ENCODE data around the gene SSBP3.

The SSBP3 gene

GRCh38 chr1:54364582-54364981 lies 41.6 kb downstream of the SSBP3 start:
- DNase-seq = no peak
- H3K27ac ChIP-seq = no peak overlapping the region
- no peaks in the 10 kb centered on the region for H3K9me3 ChIP-seq
- TF ChIP-seq CTCF (IDR thresholded peaks at IDR 0.05) = no peak
- peaks cover 0 to 4% (median 0%) of the 10 kb centered on the region in 3 donors for H3K36me3 ChIP-seq
- no peak overlapping the region for H3K4me3 ChIP-seq
- peaks cover 0 to 35% (median 18%) of the 10 kb centered on the region in 4 donors for H3K4me1 ChIP-seq
- intact Hi-C loops (cut with DNase I; ENCODE audit: low total_unique reads) = no loop called here
- H3K27me3 ChIP-seq = no peaks in the 10 kb centered on the region

- DNase-seq = no peak
- H3K27me3 ChIP-seq = no peaks in the 10 kb centered on the region
- no peaks in the 10 kb centered on the region for H3K9me3 ChIP-seq
- H3K4me1 ChIP-seq = peaks cover 0 to 38% (median 22%) of the 10 kb centered on the region in 4 donors
- H3K36me3 ChIP-seq = peaks cover 0 to 4% (median 0%) of the 10 kb centered on the region in 3 donors
- intact Hi-C loops (cut with DNase I; ENCODE audit: low total_unique reads) = no loop called here
- H3K4me3 ChIP-seq = no peak overlapping the region
- no peak overlapping the region for H3K27ac ChIP-seq
- TF ChIP-seq CTCF (IDR thresholded peaks at IDR 0.05) = no peak
These were observed 42.3 kb downstream of the SSBP3 start for GRCh38 chr1:54363925-54364324.

- H3K4me3 ChIP-seq = no peak overlapping the region
- no peaks in the 10 kb centered on the region for H3K9me3 ChIP-seq
- no peaks in the 10 kb centered on the region for H3K27me3 ChIP-seq
- peaks cover 0 to 48% (median 26%) of the 10 kb centered on the region in 4 donors for H3K4me1 ChIP-seq
- peaks cover 4 to 11% (median 9%) of the 10 kb centered on the region in 3 donors for H3K36me3 ChIP-seq
- TF ChIP-seq CTCF (IDR thresholded peaks at IDR 0.05) = no peak
- no peak overlapping the region for H3K27ac ChIP-seq
- intact Hi-C loops (cut with DNase I; ENCODE audit: low total_unique reads) = no loop called here
- no peak for DNase-seq
These were observed 43.3 kb downstream of the SSBP3 start for GRCh38 chr1:54362881-54363340.

GRCh38 chr1:54361342-54361741 lies 44.9 kb downstream of the SSBP3 start:
- TF ChIP-seq CTCF (IDR thresholded peaks at IDR 0.05) = no peak
- intact Hi-C loops (cut with DNase I; ENCODE audit: low total_unique reads) = no loop called here
- Histone ChIP-seq H3K27me3 (no peaks in the 10 kb centered on the region), H3K27ac (no peak overlapping the region), H3K4me1 (peaks cover 0 to 57% (median 28%) of the 10 kb centered on the region in 4 donors), H3K4me3 (no peak overlapping the region), H3K36me3 (peaks cover 4 to 13% (median 11%) of the 10 kb centered on the region in 3 donors), H3K9me3 (no peaks in the 10 kb centered on the region)
- no peak for DNase-seq

- Histone ChIP-seq H3K4me1 (peaks cover 0 to 67% (median 28%) of the 10 kb centered on the region in 4 donors), H3K27ac (no peak overlapping the region), H3K36me3 (peaks cover 4 to 13% (median 11%) of the 10 kb centered on the region in 3 donors), H3K9me3 (no peaks in the 10 kb centered on the region), H3K27me3 (no peaks in the 10 kb centered on the region), H3K4me3 (no peak overlapping the region)
- intact Hi-C loops (cut with DNase I; ENCODE audit: low total_unique reads) = no loop called here
- DNase-seq = no peak
- no peak for TF ChIP-seq CTCF (IDR thresholded peaks at IDR 0.05)
These were observed 45.8 kb downstream of the SSBP3 start for GRCh38 chr1:54360165-54361005.

Measured in tibial artery (tissue), 4 donors.